Liver (tissue), 9 donors: ENCODE data around the gene ATL1. TPM values are rescaled to one million over a fixed set of nuclear protein-coding genes. Genes with fewer than 3 reads are reported as not detected.
A peak's percentile ranks its signal among the peaks of the same experiment; 100 is the strongest.

ENCODE experiments used
- DNase-seq: peaks from one replicate; pipeline ENCODE4 v3.0.0-alpha.2; 2017; ENCODE audit warnings: low spot score
- H3K27ac ChIP-seq, 2 donors: one replicate each; pipeline ENCODE4 v1.7.0; 2013; ENCODE audit warnings: inconsistent platforms in 2 of 2, low read length in 2 of 2, control low read depth in 1 of 2, low read depth in 1 of 2, mild to moderate bottlenecking in 1 of 2
- H3K27me3 ChIP-seq, 4 donors: one replicate each; pipeline versions ENCODE4 v1.6.1 to v1.7.0; 2013; ENCODE audit warnings: low read length in 3 of 4, inconsistent platforms in 1 of 4, mild to moderate bottlenecking in 1 of 4, moderate library complexity in 1 of 4; ENCODE audit not compliant: control insufficient read depth in 4 of 4, insufficient read depth in 4 of 4
- H3K36me3 ChIP-seq, 4 donors: one replicate each; pipeline versions ENCODE4 v1.6.1 to v1.7.0; 2013; ENCODE audit warnings: low read length in 3 of 4, mild to moderate bottlenecking in 3 of 4, low read depth in 1 of 4, moderate library complexity in 1 of 4; ENCODE audit not compliant: control insufficient read depth in 4 of 4, insufficient read depth in 3 of 4
- H3K4me1 ChIP-seq, 4 donors: one replicate each; pipeline versions ENCODE4 v1.6.1 to v1.7.0; 2013; ENCODE audit warnings: low read length in 3 of 4, mild to moderate bottlenecking in 3 of 4, moderate library complexity in 1 of 4; ENCODE audit not compliant: control insufficient read depth in 4 of 4, insufficient read depth in 4 of 4
- H3K4me3 ChIP-seq, 3 donors: one replicate each; pipeline versions ENCODE4 v1.6.1 to v1.7.0; 2013; ENCODE audit warnings: low read length in 3 of 3, control low read depth in 1 of 3, low read depth in 1 of 3, mild to moderate bottlenecking in 1 of 3
- H3K9ac ChIP-seq, 2 donors: one replicate each; pipeline ENCODE4 v1.7.0; 2013; ENCODE audit warnings: low read length in 2 of 2, mild to moderate bottlenecking in 2 of 2, moderate library complexity in 2 of 2, control low read depth in 1 of 2, low read depth in 1 of 2
- H3K9me3 ChIP-seq, 4 donors: one replicate each; pipeline versions ENCODE4 v1.6.1 to v1.7.0; 2013; ENCODE audit warnings: low read length in 3 of 4; ENCODE audit not compliant: control insufficient read depth in 4 of 4
- ATF3 ChIP-seq: IDR thresholded peaks from 2 replicates; pipeline ENCODE4 v1.6.1; 2016; ENCODE audit warnings: antibody characterized with exemption
- CTCF ChIP-seq: fragments of 150-350 bp; IDR thresholded peaks from 2 replicates; pipeline ENCODE4 v1.5.1; 2017; ENCODE audit warnings: improper control_type of control experiment, low read depth, low read length; ENCODE audit not compliant: missing input control
- EGR1 ChIP-seq, 2 donors: IDR thresholded peaks; 2 replicates each; pipeline ENCODE4 v1.6.1; 2016 to 2018; ENCODE audit warnings: antibody characterized with exemption in 2 of 2, low read depth in 2 of 2
- FOXA1 ChIP-seq: IDR thresholded peaks from 2 replicates; pipeline ENCODE4 v1.6.1; 2016; ENCODE audit warnings: antibody characterized with exemption
- FOXA2 ChIP-seq: IDR thresholded peaks from 2 replicates; pipeline ENCODE4 v1.6.1; 2016; ENCODE audit warnings: antibody characterized with exemption
- GABPA ChIP-seq, 2 donors: IDR thresholded peaks in 1 of 2; conservative IDR thresholded peaks in 1 of 2; 2 replicates each; pipeline ENCODE4 v1.6.1; 2016; ENCODE audit warnings: antibody characterized with exemption in 2 of 2, mild to moderate bottlenecking in 1 of 2, moderate library complexity in 1 of 2
- HNF4A ChIP-seq, 2 donors: conservative IDR thresholded peaks; 2 replicates each; pipeline ENCODE4 v1.6.1; 2016; ENCODE audit warnings: antibody characterized with exemption in 2 of 2, mild to moderate bottlenecking in 2 of 2
- HNF4G ChIP-seq: IDR thresholded peaks from 2 replicates; pipeline ENCODE4 v1.6.1; 2016; ENCODE audit warnings: antibody characterized with exemption
- JUND ChIP-seq, 2 donors: IDR thresholded peaks; 2 replicates each; pipeline ENCODE4 v1.6.1; 2016; ENCODE audit warnings: antibody characterized with exemption in 2 of 2
- NR2F2 ChIP-seq: IDR thresholded peaks from 2 replicates; pipeline ENCODE4 v1.6.1; 2016; ENCODE audit warnings: antibody characterized with exemption
- RAD21 ChIP-seq, 2 donors: IDR thresholded peaks; 2 replicates each; pipeline ENCODE4 v1.6.1; 2016; ENCODE audit warnings: antibody characterized with exemption in 2 of 2, mild to moderate bottlenecking in 2 of 2
- REST ChIP-seq: IDR thresholded peaks from 2 replicates; pipeline ENCODE4 v1.6.1; 2016; ENCODE audit warnings: antibody characterized with exemption, mild to moderate bottlenecking
- RXRA ChIP-seq, 2 donors: IDR thresholded peaks; 2 replicates each; pipeline ENCODE4 v1.6.1; 2017 to 2018; ENCODE audit warnings: antibody characterized with exemption in 2 of 2, mild to moderate bottlenecking in 1 of 2
- SP1 ChIP-seq: IDR thresholded peaks from 2 replicates; pipeline ENCODE4 v1.6.1; 2018; ENCODE audit warnings: antibody characterized with exemption, mild to moderate bottlenecking
- TAF1 ChIP-seq: conservative IDR thresholded peaks from 2 replicates; pipeline ENCODE4 v1.6.1; 2016; ENCODE audit warnings: antibody characterized with exemption, mild to moderate bottlenecking
- YY1 ChIP-seq: IDR thresholded peaks from 2 replicates; pipeline ENCODE4 v1.6.1; 2016; ENCODE audit warnings: antibody characterized with exemption, mild to moderate bottlenecking
- WGBS: extraction: QIAGEN DNeasy Blood & Tissue Kit; methylation state at CpG from one replicate; pipeline ENCODE4 v1.1.7; 2013; 5-methylcytosine and 5-hydroxymethylcytosine counted together
- polyA plus RNA-seq, 2 donors: library from polyadenylated mRNA; stranded (reverse) in 1 of 2; unstranded in 1 of 2; fragments of 200-250 nt in 1 of 2; fragments of >200 nt in 1 of 2; fragmentation: Nextera tagmentation in 1 of 2; extraction: Ambion mirVana in 1 of 2; gene quantifications; one replicate each; pipeline versions ENCODE4 v1.2.1 to v1.2.3, GENCODE V29; 2013 to 2015
- total RNA-seq, 2 donors: library from RNA; depleted of rRNA; stranded (reverse); fragments of >200 nt; gene quantifications; one replicate each; pipeline ENCODE4 v1.2.3, GENCODE V29; 2014
- TF ChIP-seq, protein P1 (sequence below): IDR thresholded peaks from 2 replicates; pipeline ENCODE4 v1.6.1; 2016; ENCODE audit warnings: antibody characterized with exemption
- TF ChIP-seq, protein P2 (sequence below): IDR thresholded peaks from 2 replicates; pipeline ENCODE4 v1.6.1; 2016; ENCODE audit warnings: antibody characterized with exemption
- donor health status: healthy.
- donor health status: healthy.
- donor health status: healthy.
- donor health status: healthy.
- donor health status: healthy.

ATL1 gene
- total and polyA plus RNA-seq, 4 donors: 0.17 to 0.79 (median 0.47) TPM

DNA sequence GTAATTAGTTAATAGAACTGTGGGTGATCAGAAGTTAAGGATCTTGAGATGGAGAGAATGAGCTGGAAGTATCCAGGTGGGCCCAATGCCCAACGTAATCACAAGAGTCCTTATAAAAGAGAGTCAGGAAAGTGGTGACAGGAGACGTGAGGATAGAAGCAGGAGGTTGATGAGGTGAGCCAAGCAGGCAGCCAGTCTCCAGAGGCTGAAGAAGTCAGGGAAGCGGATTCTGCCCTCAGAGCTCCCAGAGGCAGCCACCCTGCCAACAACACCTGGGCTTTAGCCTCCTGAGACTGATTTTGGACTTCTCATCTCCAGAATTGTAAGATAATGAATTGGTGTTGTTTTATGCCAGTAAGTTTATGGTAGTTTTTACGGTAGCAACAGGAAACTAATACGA lies 118.2 kb downstream of the ATL1 start:
- TF ChIP-seq HNF4A (conservative IDR thresholded peaks at IDR 0.05): no peak
- TF ChIP-seq SP1: no peak
- no peak for TF ChIP-seq RXRA (IDR thresholded peaks at IDR 0.05)
- TF ChIP-seq, protein P1, sequence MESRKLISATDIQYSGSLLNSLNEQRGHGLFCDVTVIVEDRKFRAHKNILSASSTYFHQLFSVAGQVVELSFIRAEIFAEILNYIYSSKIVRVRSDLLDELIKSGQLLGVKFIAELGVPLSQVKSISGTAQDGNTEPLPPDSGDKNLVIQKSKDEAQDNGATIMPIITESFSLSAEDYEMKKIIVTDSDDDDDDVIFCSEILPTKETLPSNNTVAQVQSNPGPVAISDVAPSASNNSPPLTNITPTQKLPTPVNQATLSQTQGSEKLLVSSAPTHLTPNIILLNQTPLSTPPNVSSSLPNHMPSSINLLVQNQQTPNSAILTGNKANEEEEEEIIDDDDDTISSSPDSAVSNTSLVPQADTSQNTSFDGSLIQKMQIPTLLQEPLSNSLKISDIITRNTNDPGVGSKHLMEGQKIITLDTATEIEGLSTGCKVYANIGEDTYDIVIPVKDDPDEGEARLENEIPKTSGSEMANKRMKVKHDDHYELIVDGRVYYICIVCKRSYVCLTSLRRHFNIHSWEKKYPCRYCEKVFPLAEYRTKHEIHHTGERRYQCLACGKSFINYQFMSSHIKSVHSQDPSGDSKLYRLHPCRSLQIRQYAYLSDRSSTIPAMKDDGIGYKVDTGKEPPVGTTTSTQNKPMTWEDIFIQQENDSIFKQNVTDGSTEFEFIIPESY: no peak
- no peak for TF ChIP-seq ATF3
- no peak for TF ChIP-seq HNF4G
- no peak for TF ChIP-seq NR2F2
- TF ChIP-seq EGR1 (IDR thresholded peaks at IDR 0.05; ENCODE audit: low read depth in 2 of 2): no peak
- no peak for TF ChIP-seq REST
- TF ChIP-seq CTCF: no peak
- TF ChIP-seq GABPA (IDR thresholded peaks at IDR 0.05 in 1 of 2, conservative IDR thresholded peaks at IDR 0.05 in 1 of 2): no peak
- no peak for TF ChIP-seq YY1
- TF ChIP-seq, protein P2, sequence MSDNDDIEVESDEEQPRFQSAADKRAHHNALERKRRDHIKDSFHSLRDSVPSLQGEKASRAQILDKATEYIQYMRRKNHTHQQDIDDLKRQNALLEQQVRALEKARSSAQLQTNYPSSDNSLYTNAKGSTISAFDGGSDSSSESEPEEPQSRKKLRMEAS: no peak
- TF ChIP-seq TAF1: no peak
- TF ChIP-seq FOXA2: no peak
- no peak for TF ChIP-seq FOXA1
- no peak for TF ChIP-seq JUND (IDR thresholded peaks at IDR 0.05)
- no peak for TF ChIP-seq RAD21 (IDR thresholded peaks at IDR 0.05)
- H3K27ac ChIP-seq: peak overlapping the region in 1 of 2 donors; percentile 25
- 87% methylated on average over 5 of the region's 5 CpGs for WGBS

DNA sequence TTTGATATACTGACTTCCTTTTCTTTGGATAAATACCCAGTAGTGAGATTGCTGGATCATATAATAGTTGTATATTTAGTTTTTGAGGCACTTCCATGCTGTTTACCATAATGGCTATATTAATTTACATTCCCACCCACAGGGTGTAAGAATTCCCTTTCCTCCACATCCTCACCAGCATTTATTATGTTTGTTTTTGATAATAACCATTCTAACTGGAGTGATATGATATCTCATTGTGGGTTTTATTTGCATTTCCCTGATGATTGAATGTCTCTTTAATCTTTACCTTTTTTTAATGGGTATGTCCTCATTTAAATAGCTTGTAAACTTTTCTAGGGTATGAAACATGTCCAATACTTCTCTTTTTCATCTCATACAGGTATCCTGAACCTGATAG lies 119.7 kb downstream of the ATL1 start:
- no peak for TF ChIP-seq HNF4A (conservative IDR thresholded peaks at IDR 0.05)
- no peak for TF ChIP-seq RAD21 (IDR thresholded peaks at IDR 0.05)
- TF ChIP-seq, protein P1: no peak
- TF ChIP-seq REST: no peak
- Histone ChIP-seq H3K4me1 (no peaks in the 10 kb centered on the region), H3K27me3 (no peaks in the 10 kb centered on the region), H3K9me3 (no peaks in the 10 kb centered on the region), H3K9ac (no peak overlapping the region), H3K4me3 (no peak overlapping the region), H3K27ac (no peak overlapping the region), H3K36me3 (no peaks in the 10 kb centered on the region)
- no peak for DNase-seq

More for the DNA sequence above, 118.2 kb downstream of the ATL1 start:
- Histone ChIP-seq H3K9me3 (no peaks in the 10 kb centered on the region), H3K27me3 (no peaks in the 10 kb centered on the region), H3K9ac (no peak overlapping the region), H3K4me3 (no peak overlapping the region), H3K36me3 (no peaks in the 10 kb centered on the region), H3K4me1 (no peaks in the 10 kb centered on the region)
- DNase-seq: no peak
